Suppressor macrophage treated with lipopolysaccharide for 1 hour (primary cell): ENCODE results near the gene SPEF1.

ENCODE experiments used
- DNase-seq, 3 donors: peaks; one replicate each; pipeline ENCODE4 v3.0.0-alpha.2; 2020 to 2022

Gene SPEF1

DNA sequence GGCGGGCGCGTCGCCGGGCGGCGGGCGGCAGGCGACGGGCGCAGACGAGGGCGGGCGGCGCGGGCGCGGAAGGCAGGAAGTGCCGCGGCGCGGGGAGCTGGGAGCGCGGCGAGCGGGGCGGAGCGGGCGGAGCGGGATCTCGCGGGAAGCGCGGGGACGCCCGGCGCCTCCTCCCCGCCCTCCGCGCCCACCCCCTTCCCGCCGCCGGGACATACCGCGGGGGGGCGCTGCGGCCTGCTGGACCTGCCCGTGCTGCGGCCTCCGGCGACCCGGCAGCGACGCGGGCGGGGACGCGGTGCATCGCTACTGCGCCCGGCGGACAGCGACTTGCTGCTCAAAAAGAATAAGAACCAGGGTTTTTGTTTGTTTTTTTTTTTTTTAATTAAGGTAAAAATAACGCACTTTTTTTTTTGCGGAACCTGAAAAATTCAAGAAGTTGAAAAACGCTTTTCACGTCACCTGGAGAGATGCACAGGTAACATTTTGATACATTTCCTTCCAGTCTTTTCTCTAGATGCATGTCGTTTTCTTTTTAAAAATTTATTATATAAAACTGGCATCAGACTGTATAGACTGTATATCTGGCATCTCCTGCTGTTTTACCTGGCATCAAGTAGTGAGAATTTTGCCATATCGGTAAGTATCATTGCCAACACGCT lies 5.5 kb upstream of the SPEF1 start, which contains the start of gene CENPB:
Gene CENPB, minus strand, starts transcription at position 76 of the 659 bp plus-strand sequence. CDS start 257 bp downstream, outside the sequence.
- peak; percentile 92 to 98 (median 96) for DNase-seq

GRCh38 chr20:3786126-3786484 lies 4.9 kb upstream of the SPEF1 start:
- DNase-seq, result peak; percentile 60 to 77 (median 66)

DNA sequence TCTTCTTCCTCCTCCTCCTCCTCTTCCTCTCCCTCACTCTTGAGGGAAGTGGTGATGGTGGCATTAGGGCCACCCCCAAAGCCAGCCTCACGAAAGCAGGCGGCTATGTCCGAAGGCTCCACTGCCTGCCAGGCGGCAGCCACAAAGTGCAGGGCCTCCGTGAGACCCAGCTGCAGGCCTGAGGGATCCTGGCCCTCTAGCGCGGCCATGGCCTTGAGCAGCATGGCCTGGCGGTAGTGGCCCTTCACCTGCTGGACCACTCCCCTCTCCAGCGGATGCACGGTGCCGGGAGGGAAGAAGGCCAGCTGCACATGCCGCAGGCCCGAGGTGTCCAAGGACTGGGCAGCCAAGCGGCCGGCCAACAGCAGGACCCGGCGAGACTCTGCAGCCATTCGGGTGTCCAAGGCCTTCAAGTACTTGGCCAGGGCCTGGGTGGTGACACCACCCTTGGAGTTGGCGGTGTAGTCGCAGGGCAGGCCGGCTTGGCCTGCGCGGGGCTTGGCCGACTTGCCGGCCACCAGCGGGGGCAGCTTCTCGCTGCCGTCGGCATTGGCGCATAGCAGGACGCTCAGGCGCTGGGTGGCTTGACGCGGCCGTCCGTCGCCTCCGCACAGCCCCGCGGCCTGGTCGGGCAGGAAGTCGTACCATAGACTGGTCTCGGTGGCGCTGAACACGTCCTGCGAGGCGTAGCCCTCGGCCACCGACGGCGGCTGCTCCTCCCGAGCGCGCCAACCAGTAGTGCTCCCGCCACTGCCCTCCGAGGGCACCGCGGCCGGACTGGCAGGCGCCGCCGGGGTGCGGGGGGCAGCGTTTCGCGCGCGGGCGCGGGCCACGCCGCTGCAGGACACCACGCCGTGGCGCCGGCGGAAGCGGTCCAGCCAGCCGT lies 4.2 kb upstream of the SPEF1 start:
- DNase-seq, result no peak

DNA sequence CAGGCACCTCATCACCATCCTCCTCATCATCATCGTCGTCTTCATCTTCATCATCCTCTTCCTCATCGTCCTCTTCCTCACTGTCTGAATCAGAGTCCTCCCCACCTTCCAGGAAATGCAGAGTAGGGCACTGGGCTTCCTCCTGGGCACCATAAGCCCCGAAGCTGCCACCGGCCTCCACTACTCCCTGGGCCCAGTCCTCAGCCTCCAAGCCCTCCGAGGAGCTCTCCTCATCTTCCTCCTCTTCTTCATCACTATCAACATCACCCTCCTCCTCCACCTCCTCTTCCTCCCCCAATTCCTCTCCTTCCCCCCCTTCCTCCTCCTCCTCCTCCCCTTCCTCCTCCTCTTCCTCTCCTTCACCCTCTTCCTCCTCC lies 3.6 kb upstream of the SPEF1 start:
- no peak for DNase-seq

- DNase-seq, result peak in 1 of 3 donors; percentile 9
Measured at GRCh38 chr20:3784216-3784853, 3.1 kb upstream of the SPEF1 start.

DNA sequence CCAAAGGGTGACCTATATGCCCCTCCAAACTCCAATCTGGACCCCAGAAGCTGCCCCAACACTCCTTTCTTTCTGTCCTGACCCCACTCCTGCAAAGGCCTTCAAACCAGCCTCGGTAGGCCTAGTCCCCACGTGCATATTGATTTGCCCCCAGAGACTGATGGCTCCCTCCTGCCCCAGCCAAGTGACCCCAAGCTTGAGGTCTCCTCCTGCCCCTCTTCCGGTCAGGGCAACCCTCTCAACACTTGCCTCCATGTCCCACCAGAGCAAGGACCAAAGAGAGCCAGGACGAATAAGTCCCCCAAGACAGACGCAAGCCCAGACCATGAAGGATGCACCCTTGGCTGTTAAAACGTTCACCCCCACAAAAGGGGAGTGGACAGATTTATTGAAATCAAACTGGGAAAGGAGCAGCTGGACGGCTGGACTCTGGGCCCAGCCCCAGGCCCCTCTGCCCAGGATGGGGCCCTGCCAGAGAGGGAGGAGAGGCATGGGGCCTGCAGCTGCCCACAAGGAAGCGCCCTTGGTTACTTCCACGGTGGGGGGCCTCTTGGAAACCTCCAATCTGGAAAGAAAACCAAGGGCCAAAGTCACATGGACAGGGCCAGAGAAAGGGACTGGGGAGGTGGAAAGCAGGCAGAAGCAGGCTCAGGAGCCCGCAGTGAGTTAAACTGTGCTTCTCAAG lies 2.4 kb upstream of the SPEF1 start:
- no peak for DNase-seq

DNA sequence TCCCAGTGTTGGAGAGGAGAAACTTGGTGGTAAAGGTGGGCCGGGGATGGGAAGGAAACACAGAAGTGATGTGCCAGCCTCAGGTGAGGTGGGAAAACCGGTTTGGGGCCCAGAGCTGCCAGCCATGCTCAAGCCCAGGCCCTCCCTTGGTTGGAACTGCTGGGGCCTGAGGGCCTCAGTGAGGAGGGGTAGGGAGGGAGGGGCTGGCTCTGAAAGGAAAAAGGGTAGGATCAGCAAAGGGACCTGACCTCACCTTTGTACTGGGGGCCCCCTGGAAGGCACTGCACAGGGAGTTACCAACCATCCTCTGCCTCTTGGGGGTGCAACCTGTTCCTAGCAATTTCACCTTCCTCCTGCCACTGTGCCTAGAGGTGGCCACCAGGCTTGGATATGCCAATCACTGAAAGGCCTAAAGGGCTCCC lies 1.8 kb upstream of the SPEF1 start:
- no peak for DNase-seq

- no peak for DNase-seq
Measured at GRCh38 chr20:3782597-3782996, 1.3 kb upstream of the SPEF1 start.

- DNase-seq, result no peak
Measured at GRCh38 chr20:3778976-3779375, 2.3 kb downstream of the SPEF1 start.

DNA sequence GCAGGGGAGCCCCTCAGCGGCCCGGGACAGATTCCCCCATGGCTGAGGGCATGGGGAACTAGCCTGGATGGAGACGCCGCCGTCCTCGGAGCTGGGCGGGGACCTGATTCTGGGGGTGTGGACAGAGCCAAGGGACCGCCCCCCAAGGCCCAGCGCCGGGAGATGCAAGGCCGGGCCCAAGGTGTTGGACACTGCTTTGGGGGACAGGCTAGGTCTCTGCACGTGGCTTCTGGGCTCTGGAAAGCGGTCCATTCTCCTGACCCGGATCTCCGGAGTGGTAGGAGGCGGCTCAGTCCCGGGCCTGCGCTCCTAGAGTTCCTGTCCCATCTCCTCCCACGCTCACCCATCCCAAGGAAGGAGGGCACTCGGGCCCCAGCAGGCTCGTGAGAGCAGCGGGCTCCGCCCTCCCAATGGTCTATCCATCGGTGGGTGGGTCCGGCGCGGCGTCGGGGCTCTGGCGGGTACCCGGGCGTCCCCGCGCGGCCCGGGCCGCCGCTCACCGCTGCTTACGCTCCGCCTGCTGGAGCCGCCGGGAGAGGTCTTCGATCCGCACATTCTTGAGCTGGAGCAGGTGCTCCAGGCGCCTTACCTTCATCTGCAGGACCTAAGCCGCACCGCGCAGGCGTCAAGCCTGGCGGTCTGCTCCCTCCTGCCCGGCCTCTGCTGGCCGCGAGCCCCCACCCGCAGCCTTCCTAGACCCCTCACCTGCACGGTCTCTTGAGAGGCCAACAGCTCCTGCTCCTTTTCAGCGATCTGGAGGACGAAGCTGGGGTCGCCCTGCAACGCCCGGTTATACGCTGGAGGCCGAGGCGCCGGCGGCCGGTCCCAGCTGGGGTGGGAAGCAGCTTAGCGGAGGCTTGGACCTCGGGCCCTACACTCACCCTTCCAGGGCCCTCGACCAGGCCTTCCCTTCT lies 3.3 kb downstream of the SPEF1 start:
- DNase-seq, result peak; percentile 65 to 84 (median 73)

- DNase-seq, result no peak
Measured at GRCh38 chr20:3777381-3777715, 3.9 kb downstream of the SPEF1 start.

DNA sequence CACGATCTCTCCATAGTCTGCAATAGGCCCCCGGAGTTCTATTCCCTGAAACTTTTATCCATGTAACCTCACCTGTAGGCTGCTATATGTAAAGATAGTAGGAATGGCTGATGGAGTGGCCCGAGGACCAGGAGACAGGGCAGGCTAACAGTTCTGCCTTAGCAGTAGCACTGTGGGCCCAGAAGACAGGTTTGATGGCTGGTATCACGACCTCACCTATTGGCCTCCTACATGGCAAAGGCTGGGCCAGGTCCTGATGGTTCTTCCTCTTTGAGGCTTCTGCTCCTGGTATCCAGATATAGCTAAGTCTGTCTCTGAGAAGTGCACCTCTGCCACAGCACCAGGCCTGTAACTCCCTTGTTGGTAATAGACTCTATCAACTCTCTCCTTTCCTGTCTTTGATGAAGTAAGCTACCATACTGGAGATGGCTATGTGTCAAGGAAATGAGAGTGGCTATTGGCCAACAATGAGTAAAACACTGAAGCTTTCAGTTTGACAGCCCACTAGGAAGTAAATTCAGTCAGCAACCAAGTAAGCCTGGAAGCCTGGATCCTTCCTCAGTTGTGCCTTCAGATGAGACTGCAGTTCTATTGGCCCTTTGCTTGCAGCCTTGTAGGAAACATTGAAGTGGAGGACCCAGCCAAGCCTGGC lies 5.7 kb downstream of the SPEF1 start:
- peak in 1 of 3 donors; percentile 51 for DNase-seq

- no peak for DNase-seq
Measured at GRCh38 chr20:3771552-3772058, 9.6 kb downstream of the SPEF1 start.

DNA sequence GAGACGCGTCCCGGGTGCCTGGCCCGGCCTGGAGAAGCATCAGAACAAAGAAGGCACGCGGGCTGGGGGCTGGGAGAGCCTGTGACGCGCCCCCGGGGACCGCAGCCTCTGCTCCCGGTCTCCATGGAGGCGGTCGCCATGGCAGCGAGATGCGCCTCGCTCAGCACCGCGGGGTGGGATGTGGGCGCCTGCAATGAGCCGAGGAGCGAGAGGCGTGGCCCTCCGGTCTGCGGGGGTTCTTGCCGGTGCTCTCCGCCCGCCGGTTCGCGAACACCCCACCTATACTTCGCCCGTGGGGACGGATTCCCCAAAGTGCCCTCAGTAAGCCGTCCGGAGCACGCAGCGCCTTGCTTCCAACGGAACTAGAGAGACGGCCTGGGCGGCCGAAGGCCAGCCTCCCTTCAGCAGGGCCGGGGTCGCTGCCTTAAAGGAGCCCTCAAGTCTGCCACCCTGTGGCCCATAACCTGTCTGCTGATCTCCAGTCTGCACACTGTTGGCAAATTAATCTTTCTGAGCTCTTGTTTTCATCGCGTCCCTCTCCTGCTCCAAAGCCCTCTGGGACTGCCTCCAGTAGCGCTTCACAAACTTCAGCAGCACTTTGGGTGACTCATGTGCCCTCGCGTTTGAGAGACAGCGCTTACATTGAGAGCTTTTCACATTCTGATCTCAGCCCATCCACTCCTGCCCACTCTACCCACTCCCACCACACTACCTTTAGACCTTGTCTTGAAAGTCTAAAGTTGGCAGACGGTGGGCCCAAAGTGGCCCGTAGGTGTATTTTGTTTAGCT lies 12.7 kb downstream of the SPEF1 start:
- peak; percentile 63 to 70 (median 67) for DNase-seq

- DNase-seq, result peak; percentile 99
Measured at GRCh38 chr20:3767427-3768341, 13.6 kb downstream of the SPEF1 start, which contains the start of gene ADISSP. TSS of gene ADISSP (minus strand) at chr20:3767753. CDS start at chr20:3760100, 7,653 bp downstream.

DNA sequence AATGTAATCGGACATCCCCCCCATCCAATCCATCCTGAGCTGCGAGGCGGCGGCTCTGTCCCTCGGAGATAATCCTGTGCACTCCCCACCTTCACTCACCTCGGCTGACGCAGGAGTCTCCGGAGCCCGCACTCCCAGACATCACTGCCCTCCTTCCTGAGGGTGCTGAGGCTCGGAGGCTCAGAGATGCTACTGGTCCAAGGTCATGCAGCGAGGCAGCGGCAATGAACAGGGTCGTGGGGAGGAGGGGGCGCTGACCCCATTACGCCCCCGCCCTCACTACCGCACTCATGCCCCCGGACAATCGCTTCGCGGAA lies 14.2 kb downstream of the SPEF1 start:
- DNase-seq, result no peak

GRCh38 chr20:3766422-3767109 lies 14.7 kb downstream of the SPEF1 start:
- DNase-seq, result no peak

DNA sequence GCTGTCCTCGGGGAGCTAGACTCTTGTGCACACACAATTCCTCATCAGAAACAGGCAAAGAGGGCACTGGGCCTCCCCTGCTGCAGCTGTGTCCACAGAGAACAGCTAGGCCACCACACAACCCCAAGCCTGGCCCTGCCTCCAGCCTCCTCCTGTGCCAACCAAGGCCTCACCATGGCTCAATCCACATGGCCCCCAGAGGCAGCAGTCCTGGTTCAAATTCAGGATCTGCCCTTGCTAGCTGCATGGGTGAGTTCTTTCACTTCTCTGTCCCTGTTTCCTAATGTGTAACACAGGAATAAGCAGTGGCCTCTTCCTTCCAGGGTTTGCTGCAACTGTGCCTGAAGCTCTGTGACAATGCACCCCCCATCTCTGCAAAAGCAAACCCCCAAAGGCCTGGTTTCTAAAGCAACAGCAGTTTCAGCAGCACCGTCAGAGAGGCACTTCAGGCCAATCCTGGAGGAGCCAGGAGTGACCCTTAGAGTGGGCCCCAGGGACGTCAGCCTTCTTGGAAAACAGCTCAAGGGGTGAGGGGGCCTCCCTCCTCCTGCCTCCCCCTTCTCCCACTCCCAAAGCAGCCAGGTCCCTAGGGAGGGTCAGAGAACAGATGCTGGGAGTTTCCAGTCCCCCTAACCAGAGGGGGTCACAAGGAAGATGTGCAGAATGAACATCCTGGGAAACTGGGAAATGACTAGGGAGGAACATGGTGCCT lies 15.9 kb downstream of the SPEF1 start:
- no peak for DNase-seq
